Panc1 (cell line): ENCODE results near the gene CHDH. TPM values are rescaled to one million over a fixed set of nuclear protein-coding genes. Genes with fewer than 3 reads are reported as not detected.

Source experiments
- ATAC-seq: fragments of 200-7000 bp; cut with Tn5 transposase; 2 replicates; pipeline ENCODE4 v1.9.1; 2020; ENCODE audit warnings: mild to moderate bottlenecking, moderate library complexity
- BruUV-seq: library from RNA; stranded (reverse); fragments of 400-500 nt; replicated peaks from 2 replicates; lab custom pipeline; 2021; lab: Mats Ljungman, UMichigan
- CTCF ChIA-PET: fragments of 300-600 bp; sonication (Branson Sonifier 250); formaldehyde crosslinking; loops from one replicate; lab custom pipeline; 2022; ENCODE audit warnings: antibody characterized with exemption; lab: Charles Lee
- POLR2A ChIA-PET: fragments of 300-600 bp; sonication (Branson Sonifier 250); formaldehyde crosslinking; loops from one replicate; lab custom pipeline; 2022; ENCODE audit warnings: antibody characterized with exemption; lab: Charles Lee
- DNase-seq: peaks from one replicate; pipeline ENCODE4 v3.0.0-alpha.2; 2010; ENCODE audit warnings: low read depth, low spot score
- H3K27ac ChIP-seq: 2 replicates; pipeline ENCODE4 v1.5.1; 2011; ENCODE audit warnings: mild to moderate bottlenecking, low read length, inconsistent platforms
- H3K27me3 ChIP-seq: fragments of 200-500 bp; sonication (Bioruptor generic); 2 replicates; pipeline ENCODE4 v1.6.0; 2014; ENCODE audit warnings: low read length, inconsistent platforms; ENCODE audit not compliant: control insufficient read depth, insufficient read depth
- H3K36me3 ChIP-seq: fragments of 200-500 bp; sonication (Bioruptor generic); 2 replicates; pipeline ENCODE4 v1.5.1; 2014; ENCODE audit warnings: inconsistent platforms, mild to moderate bottlenecking, low read length, moderate library complexity; ENCODE audit not compliant: control insufficient read depth, insufficient read depth
- H3K4me1 ChIP-seq: 2 replicates; pipeline ENCODE4 v1.5.1; 2011; ENCODE audit warnings: inconsistent platforms, mild to moderate bottlenecking, low read length, moderate library complexity; ENCODE audit not compliant: control insufficient read depth, insufficient read depth
- H3K4me3 ChIP-seq, 2 experiments: 2 replicates each; pipeline ENCODE4 v1.5.1; 2011 to 2012; ENCODE audit warnings: low read depth in 2 of 2, low read length in 2 of 2, mild to moderate bottlenecking in 2 of 2, inconsistent platforms in 1 of 2, moderate library complexity in 1 of 2
- H3K9me3 ChIP-seq: fragments of 200-500 bp; sonication (Bioruptor generic); 2 replicates; pipeline ENCODE4 v1.5.1; 2014; ENCODE audit warnings: low read depth, mild to moderate bottlenecking, inconsistent platforms, low read length, moderate library complexity; ENCODE audit not compliant: control insufficient read depth, insufficient read depth
- CTCF ChIP-seq: fragments of 450-650 bp; IDR thresholded peaks from 2 replicates; pipeline ENCODE4 v1.5.1; 2017; ENCODE audit warnings: mild to moderate bottlenecking
- POLR2AphosphoS5 ChIP-seq: IDR thresholded peaks from 2 replicates; pipeline ENCODE4 v1.6.1; 2012; ENCODE audit warnings: mild to moderate bottlenecking, low read depth, low read length, moderate library complexity
- REST ChIP-seq, 2 experiments: IDR thresholded peaks; 2 replicates each; pipeline ENCODE4 v1.6.1; 2011 to 2012; ENCODE audit warnings: low read depth in 2 of 2, control low read depth in 1 of 2, low read length in 1 of 2, mild to moderate bottlenecking in 1 of 2, moderate library complexity in 1 of 2; ENCODE audit not compliant: insufficient read depth in 1 of 2
- SIN3A ChIP-seq: IDR thresholded peaks from 2 replicates; pipeline ENCODE4 v1.6.1; 2012; ENCODE audit warnings: low read depth, mild to moderate bottlenecking, low read length, moderate library complexity, borderline replicate concordance; ENCODE audit not compliant: insufficient read depth
- TCF7L2 ChIP-seq: IDR thresholded peaks from 2 replicates; pipeline ENCODE4 v1.6.1; 2011; ENCODE audit warnings: mild to moderate bottlenecking, low read depth, low read length, inconsistent platforms
- in situ Hi-C: cut with HindIII; loops from 2 replicates; pipeline ENCODE4 v1.10.0; 2016; ENCODE audit warnings: low sequenced_read_pairs, low pct_unique_long_range_greater_than_20kb
- intact Hi-C: fragments of 100-400 bp; cut with micrococcal nuclease; formaldehyde crosslinking; loops from one replicate; pipeline ENCODE4 v1.10.0; 2022; ENCODE audit not compliant: unreplicated experiment
- total RNA-seq: library from RNA; stranded (reverse); gene quantifications from one replicate; pipeline ENCODE4 v1.2.1, GENCODE V29; 2021; ENCODE audit not compliant: unreplicated experiment

Gene CHDH
- total RNA-seq, 1 experiment from 2014 or later = 24.1 TPM

- ChIA-PET CTCF (no interaction called here), POLR2A (no interaction called here)
- Histone ChIP-seq H3K9me3 (no peaks in the 10 kb centered on the region), H3K36me3 (peaks cover 2% of the 10 kb centered on the region; the same call in 1 of the 2 replicates), H3K4me3 (no peak overlapping the region), H3K4me1 (no peaks in the 10 kb centered on the region), H3K27ac (no peak overlapping the region), H3K27me3 (no peaks in the 10 kb centered on the region)
- ATAC-seq = no peak
- in situ Hi-C loops = no loop called here
- no peak for TF ChIP-seq REST (IDR thresholded peaks at IDR 0.05; ENCODE audit: insufficient read depth in 1 of 2, low read depth in 2 of 2, low read length in 1 of 2)
- TF ChIP-seq TCF7L2 = no peak
- TF ChIP-seq POLR2AphosphoS5 = no peak
- no peak for TF ChIP-seq SIN3A
- TF ChIP-seq CTCF = no peak
- no TSS peak for BruUV-seq
- intact Hi-C loops = no loop called here
- DNase-seq = no peak
Measured at GRCh38 chr3:53815067-53815466, 31.2 kb downstream of the CHDH start.

- in situ Hi-C loops = no loop called here
- ChIA-PET CTCF (no interaction called here), POLR2A (no interaction called here)
- Histone ChIP-seq H3K4me1 (no peaks in the 10 kb centered on the region), H3K27me3 (no peaks in the 10 kb centered on the region), H3K36me3 (peaks cover 2% of the 10 kb centered on the region; the same call in 1 of the 2 replicates), H3K9me3 (no peaks in the 10 kb centered on the region), H3K4me3 (no peak overlapping the region), H3K27ac (no peak overlapping the region)
- ATAC-seq (no peak), DNase-seq (no peak)
- no TSS peak for BruUV-seq
- intact Hi-C loops = no loop called here
- TF ChIP-seq CTCF = no peak
- no peak for TF ChIP-seq SIN3A
- TF ChIP-seq POLR2AphosphoS5 = no peak
- TF ChIP-seq TCF7L2 = no peak
- TF ChIP-seq REST (IDR thresholded peaks at IDR 0.05; ENCODE audit: insufficient read depth in 1 of 2, low read depth in 2 of 2, low read length in 1 of 2) = no peak
Measured at GRCh38 chr3:53813876-53814275, 32.3 kb downstream of the CHDH start.
